HTR-8/SVneo (cell line): Measurements from ENCODE around the gene IQGAP2.
"Not testable (repeated sequence)": the region's sequence is repeated elsewhere in the genome, so short reads cannot be mapped to it uniquely, and the experiment has no call there.

Experiments used
- DNase-seq: peaks from one replicate; pipeline ENCODE4 v3.0.0; 2011; ENCODE audit warnings: low spot score, mixed read lengths; ENCODE audit not compliant: insufficient read length
- FAIRE-seq: peaks from 2 replicates; lab custom pipeline; 2011; peaks lifted over from hg19 to GRCh38; lab: Jason Lieb, UNC

The IQGAP2 gene

GRCh38 chr5:76716456-76717157 lies 313.5 kb downstream of the IQGAP2 start:
- no peak for DNase-seq
- no peak for FAIRE-seq

- DNase-seq (no peak), FAIRE-seq (no peak)
Observed at GRCh38 chr5:76717222-76718083, 314.4 kb downstream of the IQGAP2 start.

DNA sequence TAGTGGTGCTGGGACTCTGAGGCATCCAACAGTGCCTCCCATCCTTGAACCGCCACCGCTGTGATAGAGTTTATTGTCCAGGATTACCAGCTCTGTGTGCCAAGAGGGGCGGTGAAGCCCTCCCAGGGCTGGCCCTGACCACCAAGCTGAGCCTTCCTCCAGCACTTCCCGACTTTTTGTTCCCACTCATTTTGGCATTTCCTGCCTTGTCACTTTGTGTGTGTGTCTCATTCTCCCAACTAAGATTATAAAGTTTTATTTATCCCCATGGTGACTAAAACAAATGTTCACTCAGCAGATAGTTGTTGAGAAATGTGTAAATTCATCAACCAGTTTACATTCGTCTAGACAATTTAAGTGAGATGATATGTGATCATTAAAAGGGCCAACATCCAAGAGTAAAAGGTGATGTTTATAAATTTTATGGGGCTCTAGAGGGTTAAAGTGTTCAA lies 315.3 kb downstream of the IQGAP2 start:
- DNase-seq = no peak

GRCh38 chr5:76718880-76719279 lies 315.8 kb downstream of the IQGAP2 start:
- DNase-seq = no peak

More for the DNA sequence above, 315.3 kb downstream of the IQGAP2 start:
- FAIRE-seq = no peak

DNA sequence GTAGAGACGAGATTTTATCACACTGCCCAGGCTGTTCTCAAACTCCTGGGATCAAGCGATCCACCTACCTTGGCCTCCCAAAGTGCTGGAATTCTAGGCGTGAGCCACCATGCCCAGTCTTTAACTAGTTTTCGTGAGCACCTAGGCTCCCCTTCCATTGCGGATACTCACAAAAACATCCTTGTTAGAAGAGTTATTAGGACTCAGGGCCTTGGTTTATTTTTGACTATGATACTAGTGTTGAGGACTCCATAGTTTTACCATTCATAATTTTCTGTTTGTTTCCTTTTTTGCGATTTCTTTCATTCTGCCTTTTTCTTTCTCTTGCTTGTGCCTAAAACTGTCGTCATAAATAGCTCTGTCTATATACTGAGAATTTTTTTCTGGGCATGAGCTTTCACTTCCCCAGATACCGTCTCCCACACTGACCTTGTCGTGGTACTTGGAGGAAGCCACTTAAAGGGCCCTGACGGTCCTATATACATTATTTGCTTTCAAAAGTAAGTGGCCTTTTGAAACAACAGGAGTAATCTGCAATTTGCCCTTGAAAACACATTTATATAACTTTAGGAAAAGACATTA lies 318.0 kb downstream of the IQGAP2 start:
- DNase-seq (no peak), FAIRE-seq (no peak)

More at GRCh38 chr5:76718880-76719279, 315.8 kb downstream of the IQGAP2 start:
- no peak for FAIRE-seq

DNA sequence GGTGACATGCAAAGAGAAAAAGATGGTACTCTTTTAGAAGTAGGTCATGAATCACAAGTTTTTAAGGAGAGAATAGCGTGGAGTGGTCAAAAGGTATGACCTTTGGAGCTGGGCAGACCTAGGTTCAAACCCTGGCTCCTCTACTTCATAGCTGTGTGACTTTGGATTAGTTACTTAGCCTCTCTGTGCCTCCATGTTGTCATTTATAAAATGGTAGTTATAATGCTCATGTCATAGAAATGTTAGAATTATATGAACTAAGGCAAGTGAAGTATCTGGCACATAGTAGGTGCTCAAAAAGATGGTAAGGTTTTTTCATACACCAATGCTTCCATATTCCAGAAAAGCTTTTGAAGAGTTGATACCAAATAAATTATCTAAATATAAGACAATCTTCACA lies 320.2 kb downstream of the IQGAP2 start:
- FAIRE-seq = no peak
- no peak for DNase-seq

- no peak for FAIRE-seq
- DNase-seq = no peak
Observed at GRCh38 chr5:76723906-76724305, 320.8 kb downstream of the IQGAP2 start.

- FAIRE-seq = no peak
Observed at GRCh38 chr5:76724871-76725270, 321.8 kb downstream of the IQGAP2 start.

DNA sequence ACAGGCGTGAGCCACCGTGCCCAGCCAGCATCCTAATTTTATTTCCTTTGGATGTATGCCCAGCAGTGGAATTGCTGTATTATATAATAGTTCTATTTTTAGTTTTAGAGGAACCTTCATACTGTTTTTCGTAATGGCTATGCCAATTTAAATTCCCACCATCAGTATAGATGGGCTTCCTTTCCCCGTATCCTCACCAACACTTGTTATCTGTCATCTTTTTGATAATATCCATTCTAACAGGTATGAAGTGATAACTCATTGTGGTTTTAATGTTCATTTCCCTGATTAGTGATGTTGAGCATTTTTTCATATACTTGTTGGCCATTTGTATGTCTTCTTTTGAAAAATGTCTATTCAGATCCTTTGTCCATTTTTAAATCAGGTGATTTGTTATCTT lies 325.9 kb downstream of the IQGAP2 start:
- no peak for DNase-seq
- no peak for FAIRE-seq

More at GRCh38 chr5:76724871-76725270, 321.8 kb downstream of the IQGAP2 start:
- no peak for DNase-seq

- DNase-seq (no peak), FAIRE-seq (no peak)
Observed at GRCh38 chr5:76729373-76730290, 326.5 kb downstream of the IQGAP2 start.

GRCh38 chr5:76732405-76733048 lies 329.4 kb downstream of the IQGAP2 start:
- no peak for FAIRE-seq
- DNase-seq = no peak

DNA sequence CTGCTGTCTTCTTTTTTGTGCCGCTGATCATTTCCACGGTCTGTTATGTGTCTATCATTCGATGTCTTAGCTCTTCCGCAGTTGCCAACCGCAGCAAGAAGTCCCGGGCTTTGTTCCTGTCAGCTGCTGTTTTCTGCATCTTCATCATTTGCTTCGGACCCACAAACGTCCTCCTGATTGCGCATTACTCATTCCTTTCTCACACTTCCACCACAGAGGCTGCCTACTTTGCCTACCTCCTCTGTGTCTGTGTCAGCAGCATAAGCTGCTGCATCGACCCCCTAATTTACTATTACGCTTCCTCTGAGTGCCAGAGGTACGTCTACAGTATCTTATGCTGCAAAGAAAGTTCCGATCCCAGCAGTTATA lies 329.9 kb downstream of the IQGAP2 start:
- DNase-seq (no peak), FAIRE-seq (no peak)

GRCh38 chr5:76735762-76736545 lies 332.9 kb downstream of the IQGAP2 start:
- DNase-seq = no peak
- no peak for FAIRE-seq

- DNase-seq = no peak
- no peak for FAIRE-seq
Observed at GRCh38 chr5:76736679-76737556, 333.8 kb downstream of the IQGAP2 start.

GRCh38 chr5:76737846-76738245 lies 334.8 kb downstream of the IQGAP2 start:
- FAIRE-seq (no peak), DNase-seq (no peak)

DNA sequence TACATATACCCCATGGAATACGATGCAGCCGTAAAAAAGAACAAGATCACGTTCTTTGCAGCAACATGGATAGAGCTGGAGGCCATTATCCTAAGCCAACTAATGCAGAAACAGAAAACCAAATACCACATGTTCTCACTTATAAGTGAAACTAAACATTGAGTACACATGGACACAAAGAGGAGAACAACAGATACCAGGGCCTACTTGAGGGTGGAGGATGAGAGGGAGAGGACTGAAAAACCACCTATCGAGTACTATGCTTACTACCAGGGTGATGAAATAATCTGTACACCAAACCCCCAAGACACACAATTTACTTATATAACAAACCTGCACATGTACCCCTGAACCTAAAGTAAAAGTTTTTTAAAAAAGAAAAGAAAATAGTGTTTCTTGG lies 338.4 kb downstream of the IQGAP2 start:
- not testable (repeated sequence) for FAIRE-seq, DNase-seq

DNA sequence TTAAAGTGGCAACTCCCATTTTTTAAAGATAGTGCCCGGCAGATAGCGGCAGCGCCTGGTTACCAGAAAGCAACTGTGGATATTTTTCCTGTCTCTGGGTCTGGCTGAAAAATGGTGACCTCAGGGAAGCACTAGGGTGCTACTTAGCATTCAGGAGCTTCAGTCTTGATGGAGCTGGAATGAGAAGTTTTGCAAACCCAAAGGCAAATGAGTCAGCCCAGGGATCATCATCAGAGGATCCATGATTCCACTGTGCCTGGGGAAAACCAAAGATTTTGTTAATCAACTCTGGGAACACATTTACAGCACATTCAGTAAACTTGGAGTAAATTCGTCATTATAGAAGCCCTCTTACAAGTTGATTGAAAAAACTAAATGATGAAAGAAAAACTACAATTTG lies 339.5 kb downstream of the IQGAP2 start:
- DNase-seq (no peak), FAIRE-seq (no peak)

GRCh38 chr5:76744632-76745031 lies 341.5 kb downstream of the IQGAP2 start:
- FAIRE-seq (no peak), DNase-seq (no peak)
